ENCODE results near the gene RPS6KA3. TPM values are rescaled to one million over a fixed set of nuclear protein-coding genes. Genes with fewer than 3 reads are reported as not detected.

RPS6KA3 gene
- total RNA-seq, 1 donor from 2014 or later: 38.3 TPM

GRCh38 chrX:20101934-20102581, 164.7 kb downstream of the RPS6KA3 start:
- no peak for DNase-seq (ENCODE audit: low spot score)

Other genes starting within 250 kb of the RPS6KA3 start
- gene MAP7D2, start 150.0 kb downstream of the RPS6KA3 start, total RNA-seq: 0.29 TPM
- gene EIF1AX, start 125.1 kb downstream of the RPS6KA3 start, total RNA-seq: 108 TPM